DND-41 (cell line): ENCODE results near the gene ST6GALNAC3.

Source experiments
- CTCF ChIP-seq: IDR thresholded peaks from 2 replicates; pipeline ENCODE4 v1.5.1; 2012; ENCODE audit warnings: borderline replicate concordance, low read length, moderate library complexity, mild to moderate bottlenecking; ENCODE audit not compliant: poor library complexity, severe bottlenecking; ENCODE audit errors: extremely low read depth
- EZH2 ChIP-seq: IDR thresholded peaks from 3 replicates; pipeline ENCODE4 v1.6.1; 2012; ENCODE audit warnings: borderline replicate concordance, low read depth, mild to moderate bottlenecking, moderate library complexity, low read length, inconsistent platforms; ENCODE audit not compliant: severe bottlenecking

GRCh38 chr1:76444773-76445172 lies 370.2 kb downstream of the ST6GALNAC3 start:
- TF ChIP-seq CTCF, result no peak
- no peak for TF ChIP-seq EZH2
